ENCODE data around the gene RNF135.
"Not testable (repeated sequence)": the region's sequence is repeated elsewhere in the genome, so short reads cannot be mapped to it uniquely, and the experiment has no call there.

RNF135 gene

DNA sequence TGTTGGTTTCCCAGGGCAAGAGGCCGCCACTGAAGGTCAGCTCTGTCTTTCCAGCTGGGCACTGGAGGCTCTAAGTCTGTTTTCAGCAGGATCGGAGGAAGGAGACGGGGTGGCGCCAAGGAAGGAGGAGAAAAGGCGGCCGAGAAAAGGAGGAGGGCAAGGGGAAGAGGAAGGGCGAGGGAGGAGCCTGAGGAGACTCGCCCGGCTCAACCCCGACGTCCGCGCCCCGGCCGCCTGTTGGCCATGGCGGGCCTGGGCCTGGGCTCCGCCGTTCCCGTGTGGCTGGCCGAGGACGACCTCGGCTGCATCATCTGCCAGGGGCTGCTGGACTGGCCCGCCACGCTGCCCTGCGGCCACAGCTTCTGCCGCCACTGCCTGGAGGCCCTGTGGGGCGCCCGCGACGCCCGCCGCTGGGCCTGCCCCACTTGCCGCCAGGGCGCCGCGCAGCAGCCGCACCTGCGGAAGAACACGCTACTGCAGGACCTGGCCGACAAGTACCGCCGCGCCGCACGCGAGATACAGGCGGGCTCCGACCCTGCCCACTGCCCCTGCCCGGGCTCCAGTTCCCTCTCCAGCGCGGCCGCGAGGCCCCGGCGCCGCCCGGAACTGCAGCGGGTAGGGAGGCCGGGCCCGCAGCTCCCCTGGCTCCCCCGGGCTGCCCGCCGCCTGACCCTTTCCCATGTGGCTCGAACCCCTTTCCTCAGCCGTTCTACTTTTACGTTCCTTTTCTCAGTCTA is at the start of gene RNF135:
RNF135 (plus strand) TSS at position 209 of the 737 bp plus-strand sequence; CDS start at position 244, 35 bp downstream.
- no peaks in the 10 kb centered on the region for H3K27me3 ChIP-seq (ENCODE audit: low read depth, low read length)
- peak within 1 kb of the TSS; percentile 80 for H3K27ac ChIP-seq (ENCODE audit: low read length)
- peak within 1 kb of the TSS; percentile 72 to 92 for H3K4me3 ChIP-seq (ENCODE audit: low read depth in 1 of 2, low read length in 2 of 2)
- peaks cover 0 to 8% of the 10 kb centered on the region in 2 donors for H3K36me3 ChIP-seq (ENCODE audit: control insufficient read depth in 1 of 2, insufficient read depth in 2 of 2, low read length in 2 of 2)
- H3K4me1 ChIP-seq (ENCODE audit: control insufficient read depth in 1 of 2, insufficient read depth in 2 of 2, low read length in 2 of 2), result peaks cover 0 to 7% of the 10 kb centered on the region in 2 donors
- H3K9me3 ChIP-seq (ENCODE audit: control insufficient read depth in 1 of 2, low read length in 2 of 2), result no peaks in the 10 kb centered on the region

DNA sequence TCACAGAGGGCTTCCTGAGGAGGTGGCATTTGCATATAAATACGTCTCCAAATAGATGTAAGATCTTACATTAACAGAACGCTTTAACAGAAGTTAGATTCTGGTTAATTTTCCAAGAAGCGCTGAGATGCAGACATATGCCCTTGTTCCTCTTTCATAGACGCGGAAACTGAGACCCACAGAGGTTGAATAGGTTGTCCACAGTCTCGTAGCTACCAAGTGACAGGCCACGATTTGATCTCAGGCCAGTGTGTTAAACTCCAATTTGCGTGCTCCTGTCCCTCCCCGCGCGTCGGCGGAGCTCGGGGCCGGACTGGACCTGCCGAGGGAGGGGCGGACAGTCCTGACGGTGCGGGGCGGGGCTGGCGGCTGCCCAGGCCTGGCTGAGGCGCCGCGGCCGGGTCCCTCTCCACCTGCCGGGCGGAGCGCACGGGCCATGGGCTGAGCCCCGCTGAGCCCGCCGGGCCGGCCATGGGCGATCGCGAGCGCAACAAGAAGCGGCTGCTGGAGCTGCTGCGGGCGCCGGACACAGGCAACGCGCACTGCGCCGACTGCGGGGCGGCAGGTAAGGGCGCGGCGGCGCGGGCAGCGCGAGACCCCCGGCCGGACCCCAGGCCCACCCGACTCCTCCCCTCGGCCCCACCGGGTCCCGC is 49.2 kb upstream of the RNF135 start, which contains the start of gene ADAP2:
ADAP2 (plus strand) TSS at position 402 of the 653 bp plus-strand sequence; CDS start at position 472, 70 bp downstream.
- Histone ChIP-seq H3K27ac (ENCODE audit: low read length) (no peak within 1 kb of the TSS), H3K9me3 (ENCODE audit: control insufficient read depth in 1 of 2, low read length in 2 of 2) (no peaks in the 10 kb centered on the region), H3K4me3 (ENCODE audit: low read depth in 1 of 2, low read length in 2 of 2) (peak within 1 kb of the TSS; percentile 46 to 70), H3K36me3 (ENCODE audit: control insufficient read depth in 1 of 2, insufficient read depth in 2 of 2, low read length in 2 of 2) (no peaks in the 10 kb centered on the region), H3K27me3 (ENCODE audit: low read depth, low read length) (peaks cover 7% of the 10 kb centered on the region), H3K4me1 (ENCODE audit: control insufficient read depth in 1 of 2, insufficient read depth in 2 of 2, low read length in 2 of 2) (peaks cover 0 to 9% of the 10 kb centered on the region in 2 donors)

DNA sequence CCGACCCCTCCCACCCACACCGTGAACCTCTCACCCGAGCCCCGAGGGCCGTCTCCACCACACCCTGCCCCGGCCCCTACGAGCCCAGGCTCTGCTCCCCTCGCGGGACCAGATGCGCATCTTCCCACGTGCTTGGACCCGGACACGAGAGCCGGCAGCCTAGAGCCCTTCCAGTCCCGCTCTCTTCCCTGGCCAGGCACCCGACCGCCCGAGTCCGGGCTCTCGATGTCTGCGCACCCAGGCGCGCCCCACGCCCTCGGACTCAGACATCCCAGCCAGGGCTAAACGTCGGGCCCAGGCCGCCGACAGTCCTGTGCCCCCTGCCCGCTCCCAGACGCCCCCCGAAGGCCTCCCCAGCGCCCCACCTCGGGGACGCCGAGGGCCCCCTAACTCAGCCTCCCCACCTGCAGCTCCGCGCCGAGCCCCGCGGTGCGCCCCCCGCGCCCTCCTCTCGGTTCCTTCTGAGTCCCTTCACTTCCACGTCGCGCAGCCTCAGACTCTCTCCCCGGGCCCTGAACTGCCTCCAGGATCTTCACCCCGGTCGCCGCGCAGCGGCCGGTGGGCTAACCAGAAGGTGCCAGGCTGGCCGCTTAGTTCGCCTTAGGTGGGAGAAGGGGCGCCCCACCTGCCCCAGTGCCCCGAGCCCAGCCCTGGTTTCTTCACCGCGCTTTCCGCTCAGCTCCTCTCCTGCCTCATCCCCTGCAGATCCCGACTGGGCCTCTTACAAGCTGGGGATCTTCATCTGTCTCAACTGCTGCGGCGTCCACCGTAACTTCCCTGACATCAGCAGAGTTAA is 48.4 kb upstream of the RNF135 start:
- H3K27me3 ChIP-seq (ENCODE audit: low read depth, low read length), result peaks cover 7% of the 10 kb centered on the region
- H3K27ac ChIP-seq (ENCODE audit: low read length), result no peak overlapping the region
- peaks cover 0 to 9% of the 10 kb centered on the region in 2 donors for H3K4me1 ChIP-seq (ENCODE audit: control insufficient read depth in 1 of 2, insufficient read depth in 2 of 2, low read length in 2 of 2)
- H3K9me3 ChIP-seq (ENCODE audit: control insufficient read depth in 1 of 2, low read length in 2 of 2), result no peaks in the 10 kb centered on the region
- peak overlapping the region; percentile 46 to 70 for H3K4me3 ChIP-seq (ENCODE audit: low read depth in 1 of 2, low read length in 2 of 2)
- no peaks in the 10 kb centered on the region for H3K36me3 ChIP-seq (ENCODE audit: control insufficient read depth in 1 of 2, insufficient read depth in 2 of 2, low read length in 2 of 2)

GRCh38 chr17:30924341-30924740 is 46.5 kb upstream of the RNF135 start:
- no peaks in the 10 kb centered on the region for H3K36me3 ChIP-seq (ENCODE audit: control insufficient read depth in 1 of 2, insufficient read depth in 2 of 2, low read length in 2 of 2)
- H3K4me1 ChIP-seq (ENCODE audit: control insufficient read depth in 1 of 2, insufficient read depth in 2 of 2, low read length in 2 of 2), result peaks cover 0 to 9% of the 10 kb centered on the region in 2 donors
- H3K4me3 ChIP-seq (ENCODE audit: low read depth in 1 of 2, low read length in 2 of 2), result no peak overlapping the region
- H3K27me3 ChIP-seq (ENCODE audit: low read depth, low read length), result peaks cover 7% of the 10 kb centered on the region
- H3K27ac ChIP-seq (ENCODE audit: low read length), result no peak overlapping the region
- no peaks in the 10 kb centered on the region for H3K9me3 ChIP-seq (ENCODE audit: control insufficient read depth in 1 of 2, low read length in 2 of 2)

DNA sequence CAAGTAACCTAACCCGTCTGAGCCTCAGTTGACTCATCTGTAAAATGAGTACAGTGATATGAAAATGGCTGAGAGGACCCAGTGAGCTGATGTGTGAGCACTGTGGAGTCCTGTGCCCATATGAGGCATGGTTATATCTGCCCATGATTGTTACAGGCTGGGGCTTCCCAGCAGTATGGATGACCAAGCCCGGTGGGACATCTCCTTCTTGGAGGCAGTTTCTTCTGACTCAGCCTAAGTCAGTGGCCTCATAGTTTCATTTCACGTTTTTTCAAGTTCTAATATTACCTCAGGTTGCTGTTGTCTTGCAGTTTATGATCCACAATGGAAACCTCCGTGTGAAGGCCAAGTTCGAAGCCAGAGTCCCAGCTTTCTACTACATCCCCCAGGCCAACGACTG is 44.3 kb upstream of the RNF135 start:
- Histone ChIP-seq H3K4me3 (ENCODE audit: low read depth in 1 of 2, low read length in 2 of 2) (no peak overlapping the region), H3K27me3 (ENCODE audit: low read depth, low read length) (peaks cover 7% of the 10 kb centered on the region), H3K9me3 (ENCODE audit: control insufficient read depth in 1 of 2, low read length in 2 of 2) (no peaks in the 10 kb centered on the region), H3K4me1 (ENCODE audit: control insufficient read depth in 1 of 2, insufficient read depth in 2 of 2, low read length in 2 of 2) (peaks cover 0 to 9% of the 10 kb centered on the region in 2 donors), H3K27ac (ENCODE audit: low read length) (no peak overlapping the region), H3K36me3 (ENCODE audit: control insufficient read depth in 1 of 2, insufficient read depth in 2 of 2, low read length in 2 of 2) (no peaks in the 10 kb centered on the region)

GRCh38 chr17:30927756-30928155 is 43.1 kb upstream of the RNF135 start:
- H3K27me3 ChIP-seq (ENCODE audit: low read depth, low read length), result peaks cover 4% of the 10 kb centered on the region
- H3K27ac ChIP-seq (ENCODE audit: low read length), result no peak overlapping the region
- H3K4me3 ChIP-seq (ENCODE audit: low read depth in 1 of 2, low read length in 2 of 2), result no peak overlapping the region
- no peaks in the 10 kb centered on the region for H3K9me3 ChIP-seq (ENCODE audit: control insufficient read depth in 1 of 2, low read length in 2 of 2)
- H3K36me3 ChIP-seq (ENCODE audit: control insufficient read depth in 1 of 2, insufficient read depth in 2 of 2, low read length in 2 of 2), result no peaks in the 10 kb centered on the region
- peaks cover 0 to 2% of the 10 kb centered on the region in 2 donors for H3K4me1 ChIP-seq (ENCODE audit: control insufficient read depth in 1 of 2, insufficient read depth in 2 of 2, low read length in 2 of 2)

DNA sequence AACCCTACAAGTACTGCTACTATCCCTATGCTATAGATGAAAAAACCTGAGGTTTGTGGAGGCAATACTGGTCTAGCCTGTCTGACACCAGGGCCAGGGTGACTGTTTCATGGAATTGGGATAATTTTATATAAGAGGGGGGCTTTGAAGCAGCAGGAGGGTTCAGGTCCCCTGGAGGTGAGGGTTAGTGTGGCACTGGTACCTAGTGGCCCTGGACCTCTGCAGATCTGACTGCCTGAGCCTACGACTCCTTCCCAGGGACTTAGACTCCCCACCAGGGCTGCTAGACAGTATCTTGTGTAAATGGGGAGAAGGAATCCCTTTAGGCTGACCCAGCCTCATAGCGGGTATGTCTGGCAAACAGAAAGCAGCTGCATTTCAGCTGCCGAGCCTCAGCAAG is 42.3 kb upstream of the RNF135 start:
- no peaks in the 10 kb centered on the region for H3K27me3 ChIP-seq (ENCODE audit: low read depth, low read length)
- H3K4me1 ChIP-seq (ENCODE audit: control insufficient read depth in 1 of 2, insufficient read depth in 2 of 2, low read length in 2 of 2), result no peaks in the 10 kb centered on the region
- no peak overlapping the region for H3K4me3 ChIP-seq (ENCODE audit: low read depth in 1 of 2, low read length in 2 of 2)
- no peak overlapping the region for H3K27ac ChIP-seq (ENCODE audit: low read length)
- H3K9me3 ChIP-seq (ENCODE audit: control insufficient read depth in 1 of 2, low read length in 2 of 2), result no peaks in the 10 kb centered on the region
- no peaks in the 10 kb centered on the region for H3K36me3 ChIP-seq (ENCODE audit: control insufficient read depth in 1 of 2, insufficient read depth in 2 of 2, low read length in 2 of 2)

GRCh38 chr17:30929081-30929633 is 41.7 kb upstream of the RNF135 start:
- H3K27me3 ChIP-seq (ENCODE audit: low read depth, low read length), result no peaks in the 10 kb centered on the region
- H3K4me3 ChIP-seq (ENCODE audit: low read depth in 1 of 2, low read length in 2 of 2), result no peak overlapping the region
- H3K36me3 ChIP-seq (ENCODE audit: control insufficient read depth in 1 of 2, insufficient read depth in 2 of 2, low read length in 2 of 2), result no peaks in the 10 kb centered on the region
- no peaks in the 10 kb centered on the region for H3K4me1 ChIP-seq (ENCODE audit: control insufficient read depth in 1 of 2, insufficient read depth in 2 of 2, low read length in 2 of 2)
- H3K9me3 ChIP-seq (ENCODE audit: control insufficient read depth in 1 of 2, low read length in 2 of 2), result no peaks in the 10 kb centered on the region
- no peak overlapping the region for H3K27ac ChIP-seq (ENCODE audit: low read length)

DNA sequence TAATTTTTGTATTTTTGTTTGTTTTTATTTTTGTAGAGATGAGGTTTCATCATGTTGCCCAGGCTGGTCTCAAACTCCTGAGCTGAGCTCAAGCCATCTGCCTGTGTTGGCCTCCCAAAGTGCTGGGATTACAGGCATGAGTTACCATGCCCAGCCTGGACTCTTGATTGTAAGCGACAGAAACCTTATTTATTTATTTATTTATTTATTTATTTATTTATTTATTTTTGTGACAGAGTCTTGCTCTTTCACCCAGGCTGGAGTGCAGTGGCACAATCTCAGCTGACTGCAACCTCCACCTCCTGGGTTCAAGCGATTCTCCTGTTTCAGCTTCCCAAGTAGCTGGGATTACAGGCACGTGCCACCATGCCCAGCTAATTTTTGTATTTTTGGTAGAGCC is 41.0 kb upstream of the RNF135 start:
- H3K4me3 ChIP-seq (ENCODE audit: low read depth in 1 of 2, low read length in 2 of 2); H3K36me3 ChIP-seq (ENCODE audit: control insufficient read depth in 1 of 2, insufficient read depth in 2 of 2, low read length in 2 of 2); H3K27ac ChIP-seq (ENCODE audit: low read length); H3K4me1 ChIP-seq (ENCODE audit: control insufficient read depth in 1 of 2, insufficient read depth in 2 of 2, low read length in 2 of 2); H3K9me3 ChIP-seq (ENCODE audit: control insufficient read depth in 1 of 2, low read length in 2 of 2); H3K27me3 ChIP-seq (ENCODE audit: low read depth, low read length): not testable (repeated sequence)

- H3K36me3 ChIP-seq (ENCODE audit: control insufficient read depth in 1 of 2, insufficient read depth in 2 of 2, low read length in 2 of 2), result no peaks in the 10 kb centered on the region
- no peak overlapping the region for H3K27ac ChIP-seq (ENCODE audit: low read length)
- H3K27me3 ChIP-seq (ENCODE audit: low read depth, low read length), result no peaks in the 10 kb centered on the region
These were observed 40.3 kb upstream of the RNF135 start for GRCh38 chr17:30930495-30930894.

GRCh38 chr17:30931582-30931981 is 39.3 kb upstream of the RNF135 start:
- H3K36me3 ChIP-seq (ENCODE audit: control insufficient read depth in 1 of 2, insufficient read depth in 2 of 2, low read length in 2 of 2); H3K4me1 ChIP-seq (ENCODE audit: control insufficient read depth in 1 of 2, insufficient read depth in 2 of 2, low read length in 2 of 2); H3K27ac ChIP-seq (ENCODE audit: low read length); H3K27me3 ChIP-seq (ENCODE audit: low read depth, low read length); H3K4me3 ChIP-seq (ENCODE audit: low read depth in 1 of 2, low read length in 2 of 2); H3K9me3 ChIP-seq (ENCODE audit: control insufficient read depth in 1 of 2, low read length in 2 of 2): not testable (repeated sequence)

More at GRCh38 chr17:30930495-30930894, 40.3 kb upstream of the RNF135 start:
- no peak overlapping the region for H3K4me3 ChIP-seq (ENCODE audit: low read depth in 1 of 2, low read length in 2 of 2)
- no peaks in the 10 kb centered on the region for H3K4me1 ChIP-seq (ENCODE audit: control insufficient read depth in 1 of 2, insufficient read depth in 2 of 2, low read length in 2 of 2)
- H3K9me3 ChIP-seq (ENCODE audit: control insufficient read depth in 1 of 2, low read length in 2 of 2), result no peaks in the 10 kb centered on the region

Data from muscle layer of duodenum (tissue), 2 donors.